Measurements from ENCODE around the gene FANCE. TPM values are rescaled to one million over a fixed set of nuclear protein-coding genes. Genes with fewer than 3 reads are reported as not detected.

The FANCE gene
- 7.0 and 9.1 TPM in 2 replicates for total RNA-seq

DNA sequence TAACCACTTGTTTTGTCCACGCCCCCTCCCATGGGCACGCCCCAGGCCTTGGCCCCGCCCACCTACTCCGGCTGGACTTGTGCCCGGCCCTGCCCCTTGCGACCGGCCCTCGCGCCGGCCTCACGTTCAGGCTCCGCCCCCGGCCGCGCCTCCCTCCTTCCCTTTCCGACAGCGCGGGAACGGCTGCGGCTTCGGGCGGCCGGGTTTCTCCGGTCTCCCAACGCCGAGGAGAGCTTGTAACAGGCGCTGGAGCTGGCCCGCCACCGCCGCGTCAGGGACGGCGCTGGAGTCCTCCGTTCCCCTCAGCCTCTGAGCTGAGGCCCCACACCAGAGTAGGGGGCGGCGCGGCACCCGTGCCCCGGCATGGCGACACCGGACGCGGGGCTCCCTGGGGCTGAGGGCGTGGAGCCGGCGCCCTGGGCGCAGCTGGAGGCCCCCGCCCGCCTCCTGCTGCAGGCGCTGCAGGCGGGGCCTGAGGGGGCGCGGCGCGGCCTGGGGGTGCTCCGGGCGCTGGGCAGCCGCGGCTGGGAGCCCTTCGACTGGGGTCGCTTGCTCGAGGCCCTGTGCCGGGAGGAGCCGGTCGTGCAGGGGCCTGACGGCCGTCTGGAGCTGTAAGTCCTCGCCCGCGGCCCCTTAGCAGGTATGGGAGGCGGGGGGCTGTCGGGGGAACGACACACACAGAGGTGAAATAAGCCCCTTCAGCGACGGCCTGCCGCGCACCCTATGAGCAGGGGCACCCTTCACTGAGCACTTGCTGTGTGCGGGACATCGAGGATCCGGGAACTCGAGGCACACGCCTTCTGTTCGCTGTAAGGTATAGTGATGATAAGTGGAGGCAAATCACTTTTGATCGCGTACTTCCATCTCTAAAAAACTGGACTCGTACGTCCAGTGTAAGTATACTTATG is at the start of gene FANCE:
Gene FANCE, plus strand, starts transcription at position 156 of the 908 bp plus-strand sequence. Its CDS starts 208 bp downstream, at position 364.

GRCh38 chr6:35468181-35468979 is 16.2 kb downstream of the FANCE start, which contains the start of gene RPL10A:
TSS of gene RPL10A (plus strand) at chr6:35468401. CDS start at chr6:35468435, 34 bp downstream.

DNA sequence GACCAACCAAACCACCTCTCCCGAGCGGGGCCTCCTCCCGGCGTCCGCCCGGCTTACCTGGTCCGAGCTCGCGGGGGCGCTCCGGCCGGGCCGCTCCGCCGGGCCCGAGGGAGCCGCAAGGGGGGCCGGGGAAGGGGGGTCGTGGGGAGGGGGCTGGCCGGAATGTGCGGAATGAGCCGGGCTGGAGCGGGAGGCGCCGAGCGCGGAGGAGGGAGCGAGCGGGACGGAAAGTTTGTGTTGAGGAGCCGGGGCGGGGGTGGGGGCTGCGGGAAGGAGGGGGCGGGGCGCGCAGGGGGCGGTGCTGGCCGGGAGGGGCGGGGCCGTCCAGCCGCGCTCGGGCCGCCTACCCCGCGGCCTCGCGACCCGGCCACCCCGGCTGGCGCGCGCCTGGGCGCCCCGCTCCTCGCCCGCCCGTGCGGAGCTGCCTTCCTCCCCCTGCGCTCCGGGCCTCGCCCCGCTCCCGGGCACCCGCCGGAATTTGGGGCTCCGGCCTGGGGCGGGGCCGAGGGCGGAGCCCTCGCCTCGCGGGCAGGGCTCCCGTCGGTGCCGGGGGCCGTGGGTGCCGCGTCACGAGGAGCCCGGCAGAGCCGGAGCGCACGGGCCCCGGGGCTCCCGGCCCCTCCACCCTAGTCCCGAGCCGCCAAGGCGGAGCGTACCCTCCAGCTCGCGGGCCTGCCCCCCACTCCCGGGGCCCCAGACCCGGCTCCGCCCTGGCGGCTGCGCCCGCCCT is 44.9 kb downstream of the FANCE start, which contains the start of gene TEAD3:
Gene TEAD3, minus strand, starts transcription at position 239 of the 730 bp plus-strand sequence.

GRCh38 chr6:35512740-35513139 is 60.6 kb downstream of the FANCE start, which contains the start of gene TULP1:
TSS of gene TULP1 (minus strand) at chr6:35512896. CDS start at chr6:35512858, 38 bp downstream.

Other genes with a start within 250 kb of the FANCE start
- gene SCUBE3, start 238.4 kb upstream of the FANCE start, total RNA-seq = 0.30 and 0.32 TPM in 2 replicates
- 14.9 and 15.2 TPM in 2 replicates for gene ZNF76, start 192.6 kb upstream of the FANCE start, total RNA-seq
- under 0.01 and 0.46 TPM in 2 replicates for gene DEF6, start 154.5 kb upstream of the FANCE start, total RNA-seq
- gene PPARD, start 109.8 kb upstream of the FANCE start, total RNA-seq = 3.3 and 4.9 TPM in 2 replicates
- gene RPL10A, start 16.1 kb downstream of the FANCE start, total RNA-seq = 1,588 and 2,417 TPM in 2 replicates
- 0.32 and 0.61 TPM in 2 replicates for gene TEAD3, start 44.7 kb downstream of the FANCE start, total RNA-seq
- not detected in 2 replicates for gene TULP1, start 60.6 kb downstream of the FANCE start, total RNA-seq
- 23.1 and 36.5 TPM in 2 replicates for gene FKBP5, start 236.6 kb downstream of the FANCE start, total RNA-seq

Measured in epithelial cell of umbilical artery (primary cell).